MG63 (cell line): Measurements from ENCODE around the gene ZFX. TPM values are rescaled to one million over a fixed set of nuclear protein-coding genes. Genes with fewer than 3 reads are reported as not detected.
A peak's percentile ranks its signal among the peaks of the same experiment; 100 is the strongest.
"Not testable (repeated sequence)": the region's sequence is repeated elsewhere in the genome, so short reads cannot be mapped to it uniquely, and the experiment has no call there.

Experiments used
- DNase-seq: peaks from one replicate; pipeline ENCODE4 v3.0.0-alpha.2; 2020
- H3K27me3 ChIP-seq: fragments of 250-450 bp; sonication (Bioruptor Pico); 2 replicates; pipeline ENCODE4 v1.5.1; 2020; ENCODE audit warnings: mild to moderate bottlenecking, moderate library complexity
- H3K36me3 ChIP-seq: fragments of 250-450 bp; sonication (Bioruptor Pico); 2 replicates; pipeline ENCODE4 v1.5.1; 2020; ENCODE audit warnings: mild to moderate bottlenecking, moderate library complexity
- H3K4me3 ChIP-seq: fragments of 250-450 bp; sonication (Bioruptor Pico); 2 replicates; pipeline ENCODE4 v1.5.1; 2020; ENCODE audit warnings: mild to moderate bottlenecking, moderate library complexity
- H3K9me3 ChIP-seq: fragments of 250-450 bp; sonication (Bioruptor Pico); 2 replicates; pipeline ENCODE4 v1.5.1; 2020; ENCODE audit warnings: mild to moderate bottlenecking, moderate library complexity
- total RNA-seq: library from RNA; depleted of rRNA; stranded (reverse); fragments of >200 nt; shearing (Covaris generic); gene quantifications from 2 replicates; pipeline ENCODE4 v1.2.3, GENCODE V29; 2014; ENCODE audit warnings: low replicate concordance; rRNA removed

The ZFX gene
- 5.9 and 9.5 TPM in 2 replicates for total RNA-seq

GRCh38 chrX:24149351-24150050, at the start of gene ZFX:
TSS of gene ZFX (plus strand) at chrX:24149729. CDS start at chrX:24172743, 23,014 bp downstream.
- Histone ChIP-seq H3K36me3 (peaks cover 33% of the 10 kb centered on the region), H3K27me3 (no peaks in the 10 kb centered on the region), H3K9me3 (no peaks in the 10 kb centered on the region), H3K4me3 (peak within 1 kb of the TSS; percentile 93)
- peak; percentile 83 for DNase-seq

- no peak for DNase-seq
- no peaks in the 10 kb centered on the region for H3K9me3 ChIP-seq
- H3K27me3 ChIP-seq = no peaks in the 10 kb centered on the region
- H3K36me3 ChIP-seq = no peaks in the 10 kb centered on the region
- H3K4me3 ChIP-seq = no peak overlapping the region
These were observed 48.8 kb upstream of the ZFX start for GRCh38 chrX:24100713-24101112.

- H3K9me3 ChIP-seq = no peaks in the 10 kb centered on the region
- DNase-seq = no peak
- no peaks in the 10 kb centered on the region for H3K27me3 ChIP-seq
- H3K36me3 ChIP-seq = no peaks in the 10 kb centered on the region
- H3K4me3 ChIP-seq = no peak overlapping the region
These were observed 39.5 kb upstream of the ZFX start for GRCh38 chrX:24110069-24110468.

- Histone ChIP-seq H3K9me3 (no peaks in the 10 kb centered on the region), H3K36me3 (no peaks in the 10 kb centered on the region), H3K4me3 (no peak overlapping the region), H3K27me3 (no peaks in the 10 kb centered on the region)
- DNase-seq = no peak
These were observed 36.3 kb upstream of the ZFX start for GRCh38 chrX:24113181-24113580.

GRCh38 chrX:24117258-24117657, 32.3 kb upstream of the ZFX start:
- H3K9me3 ChIP-seq = no peaks in the 10 kb centered on the region
- no peak overlapping the region for H3K4me3 ChIP-seq
- H3K36me3 ChIP-seq = no peaks in the 10 kb centered on the region
- no peaks in the 10 kb centered on the region for H3K27me3 ChIP-seq
- DNase-seq = peak; percentile 46

- Histone ChIP-seq H3K27me3 (no peaks in the 10 kb centered on the region), H3K36me3 (no peaks in the 10 kb centered on the region), H3K4me3 (no peak overlapping the region), H3K9me3 (no peaks in the 10 kb centered on the region)
- DNase-seq = no peak
These were observed 25.2 kb upstream of the ZFX start for GRCh38 chrX:24124244-24124799.

GRCh38 chrX:24125028-24125612, 24.4 kb upstream of the ZFX start:
- Histone ChIP-seq H3K36me3 (no peaks in the 10 kb centered on the region), H3K4me3 (no peak overlapping the region), H3K27me3 (no peaks in the 10 kb centered on the region), H3K9me3 (no peaks in the 10 kb centered on the region)
- DNase-seq = no peak

- no peak overlapping the region for H3K4me3 ChIP-seq
- no peaks in the 10 kb centered on the region for H3K9me3 ChIP-seq
- peak; percentile 7 for DNase-seq
- H3K27me3 ChIP-seq = no peaks in the 10 kb centered on the region
- no peaks in the 10 kb centered on the region for H3K36me3 ChIP-seq
These were observed 18.1 kb upstream of the ZFX start for GRCh38 chrX:24131476-24131875.

GRCh38 chrX:24133312-24133711, 16.2 kb upstream of the ZFX start:
- H3K4me3 ChIP-seq = no peak overlapping the region
- peak; percentile 21 for DNase-seq
- H3K27me3 ChIP-seq = no peaks in the 10 kb centered on the region
- H3K36me3 ChIP-seq = no peaks in the 10 kb centered on the region
- H3K9me3 ChIP-seq = no peaks in the 10 kb centered on the region

GRCh38 chrX:24135768-24136167, 13.8 kb upstream of the ZFX start:
- H3K9me3 ChIP-seq, DNase-seq, H3K27me3 ChIP-seq, H3K36me3 ChIP-seq, H3K4me3 ChIP-seq: not testable (repeated sequence)

GRCh38 chrX:24137192-24137591, 12.3 kb upstream of the ZFX start:
- Histone ChIP-seq H3K9me3 (no peaks in the 10 kb centered on the region), H3K27me3 (no peaks in the 10 kb centered on the region), H3K4me3 (no peak overlapping the region), H3K36me3 (no peaks in the 10 kb centered on the region)
- DNase-seq = no peak

- H3K36me3 ChIP-seq, DNase-seq, H3K27me3 ChIP-seq, H3K9me3 ChIP-seq, H3K4me3 ChIP-seq: not testable (repeated sequence)
These were observed 5.5 kb upstream of the ZFX start for GRCh38 chrX:24143982-24144381.

GRCh38 chrX:24144528-24144927, 5.0 kb upstream of the ZFX start:
- no peaks in the 10 kb centered on the region for H3K36me3 ChIP-seq
- H3K27me3 ChIP-seq = no peaks in the 10 kb centered on the region
- no peak for DNase-seq
- H3K4me3 ChIP-seq = no peak overlapping the region
- no peaks in the 10 kb centered on the region for H3K9me3 ChIP-seq

GRCh38 chrX:24145303-24146186, 4.0 kb upstream of the ZFX start:
- H3K9me3 ChIP-seq = no peaks in the 10 kb centered on the region
- DNase-seq = peak; percentile 36
- no peak overlapping the region for H3K4me3 ChIP-seq
- peaks cover 2% of the 10 kb centered on the region; the same call in 1 of the 2 replicates for H3K36me3 ChIP-seq
- no peaks in the 10 kb centered on the region for H3K27me3 ChIP-seq

- H3K4me3 ChIP-seq = no peak overlapping the region
- no peaks in the 10 kb centered on the region for H3K27me3 ChIP-seq
- no peak for DNase-seq
- H3K36me3 ChIP-seq = peaks cover 11% of the 10 kb centered on the region; the same call in 1 of the 2 replicates
- no peaks in the 10 kb centered on the region for H3K9me3 ChIP-seq
These were observed 3.1 kb upstream of the ZFX start for GRCh38 chrX:24146283-24146949.

- H3K27me3 ChIP-seq = no peaks in the 10 kb centered on the region
- peaks cover 18% of the 10 kb centered on the region for H3K36me3 ChIP-seq
- no peak for DNase-seq
- H3K9me3 ChIP-seq = no peaks in the 10 kb centered on the region
- no peak overlapping the region for H3K4me3 ChIP-seq
These were observed 2.4 kb upstream of the ZFX start for GRCh38 chrX:24147165-24147564.
